GM13977 (cell line): ENCODE results near the gene TRIM10.

Experiments
- DNase-seq: peaks from one replicate; pipeline ENCODE4 v3.0.0; 2012; ENCODE audit warnings: low spot score
- in situ Hi-C: fragments of 300-500 bp; cut with MboI; formaldehyde crosslinking; loops from one replicate; pipeline ENCODE4 v1.12.0; 2022; ENCODE audit warnings: low sequenced_read_pairs, low pct_unique_long_range_greater_than_20kb, mixed read lengths, inconsistent platforms; ENCODE audit not compliant: unreplicated experiment
- TF ChIP-seq, protein P1 (sequence below): IDR thresholded peaks from 2 replicates; pipeline ENCODE4 v1.5.1; 2012; ENCODE audit warnings: mild to moderate bottlenecking, control low read depth; ENCODE audit not compliant: insufficient read depth; ENCODE audit errors: extremely low read depth, missing control alignments

Gene TRIM10

DNA sequence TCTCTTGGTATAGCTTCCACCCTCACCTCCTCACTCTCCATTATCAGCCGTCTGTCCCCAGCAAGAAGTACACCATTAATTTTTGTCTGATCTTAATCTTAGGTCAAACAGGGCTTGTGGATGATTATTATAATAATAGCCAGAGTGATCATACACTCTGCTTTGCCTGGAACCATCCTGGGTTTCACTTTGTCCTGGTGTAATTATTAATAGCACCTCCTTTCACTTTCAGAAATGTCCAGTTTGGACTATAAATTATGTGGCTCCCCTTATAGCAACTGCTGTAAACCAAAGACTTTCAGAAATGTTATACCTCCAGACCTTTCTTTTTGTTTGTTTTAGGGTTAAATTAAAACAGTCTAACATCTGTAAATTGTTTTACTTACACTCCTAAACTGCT is 47.2 kb downstream of the TRIM10 start:
- in situ Hi-C loops: no loop called here
- TF ChIP-seq, protein P1, sequence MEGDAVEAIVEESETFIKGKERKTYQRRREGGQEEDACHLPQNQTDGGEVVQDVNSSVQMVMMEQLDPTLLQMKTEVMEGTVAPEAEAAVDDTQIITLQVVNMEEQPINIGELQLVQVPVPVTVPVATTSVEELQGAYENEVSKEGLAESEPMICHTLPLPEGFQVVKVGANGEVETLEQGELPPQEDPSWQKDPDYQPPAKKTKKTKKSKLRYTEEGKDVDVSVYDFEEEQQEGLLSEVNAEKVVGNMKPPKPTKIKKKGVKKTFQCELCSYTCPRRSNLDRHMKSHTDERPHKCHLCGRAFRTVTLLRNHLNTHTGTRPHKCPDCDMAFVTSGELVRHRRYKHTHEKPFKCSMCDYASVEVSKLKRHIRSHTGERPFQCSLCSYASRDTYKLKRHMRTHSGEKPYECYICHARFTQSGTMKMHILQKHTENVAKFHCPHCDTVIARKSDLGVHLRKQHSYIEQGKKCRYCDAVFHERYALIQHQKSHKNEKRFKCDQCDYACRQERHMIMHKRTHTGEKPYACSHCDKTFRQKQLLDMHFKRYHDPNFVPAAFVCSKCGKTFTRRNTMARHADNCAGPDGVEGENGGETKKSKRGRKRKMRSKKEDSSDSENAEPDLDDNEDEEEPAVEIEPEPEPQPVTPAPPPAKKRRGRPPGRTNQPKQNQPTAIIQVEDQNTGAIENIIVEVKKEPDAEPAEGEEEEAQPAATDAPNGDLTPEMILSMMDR: no peak
- no peak for DNase-seq

DNA sequence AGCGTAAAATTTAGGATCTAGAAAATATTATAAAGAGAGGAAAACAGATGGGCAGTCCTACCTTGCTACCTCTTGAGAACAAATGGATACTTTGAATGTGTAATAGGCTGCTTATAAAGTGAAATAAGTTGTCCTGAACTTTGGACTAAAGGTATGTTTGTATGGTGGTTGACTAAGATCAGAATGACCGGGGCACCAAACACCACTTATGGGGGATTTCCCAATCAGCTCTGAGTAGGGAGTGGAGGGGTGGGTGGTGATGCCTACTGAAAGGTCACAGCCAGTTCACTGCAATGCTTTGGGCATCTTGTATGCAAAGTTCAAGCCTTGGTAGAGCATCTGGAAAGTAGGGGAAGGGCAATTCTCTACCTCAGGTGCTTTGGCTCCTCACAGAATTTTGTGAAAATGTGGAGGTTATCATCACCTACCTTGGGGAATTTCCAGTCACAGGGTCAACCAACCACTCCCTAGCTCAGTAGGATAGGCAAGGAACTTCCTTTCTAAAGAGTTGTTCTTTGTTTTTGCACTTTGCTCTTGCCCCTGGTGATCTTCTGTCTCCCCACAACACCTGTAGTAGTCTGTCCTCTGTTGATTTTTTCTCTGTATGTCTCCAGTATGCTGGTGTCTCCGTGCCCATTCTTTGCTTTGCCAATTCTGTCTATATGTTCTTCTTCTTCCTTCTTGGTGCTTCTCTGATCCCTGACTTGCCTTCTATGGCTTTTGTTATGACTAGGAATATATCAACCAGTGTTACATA is 47.8 kb downstream of the TRIM10 start, which contains the start of gene TRIM31:
TRIM31 (minus strand) TSS at position 88 of the 757 bp plus-strand sequence. CDS start 285 bp downstream, outside the sequence.
- in situ Hi-C loops: no loop called here
- no peak for DNase-seq
- TF ChIP-seq, protein P1: no peak

DNA sequence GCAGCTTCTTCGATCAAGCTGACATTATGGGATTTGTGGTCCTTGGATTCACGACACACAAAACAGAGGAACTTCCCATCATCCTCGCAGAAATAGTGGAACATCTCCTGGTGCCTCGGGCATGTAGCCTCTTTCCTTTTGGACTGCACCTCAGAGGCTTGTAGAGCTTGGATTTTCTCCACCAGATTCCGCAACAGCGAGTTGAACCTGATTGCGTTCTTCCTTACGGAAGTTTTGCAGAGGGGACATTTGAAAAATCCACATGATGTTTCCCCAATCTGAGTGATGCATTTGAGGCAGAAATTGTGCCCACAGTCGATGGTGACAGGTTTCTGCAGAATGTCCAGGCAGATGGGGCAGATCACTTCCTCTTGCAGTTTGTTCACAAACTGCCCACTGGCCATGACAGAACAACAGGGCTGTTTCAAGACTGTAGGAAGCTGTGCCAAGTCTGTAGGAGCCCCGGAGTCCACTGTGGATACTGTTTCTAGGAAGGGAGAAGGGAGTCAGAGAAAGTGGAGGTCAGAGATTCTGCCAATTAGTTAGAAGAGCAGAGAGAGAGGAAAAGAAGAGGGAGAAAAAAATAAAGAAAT is 48.5 kb downstream of the TRIM10 start:
- TF ChIP-seq, protein P1: no peak
- no peak for DNase-seq
- in situ Hi-C loops: no loop called here

DNA sequence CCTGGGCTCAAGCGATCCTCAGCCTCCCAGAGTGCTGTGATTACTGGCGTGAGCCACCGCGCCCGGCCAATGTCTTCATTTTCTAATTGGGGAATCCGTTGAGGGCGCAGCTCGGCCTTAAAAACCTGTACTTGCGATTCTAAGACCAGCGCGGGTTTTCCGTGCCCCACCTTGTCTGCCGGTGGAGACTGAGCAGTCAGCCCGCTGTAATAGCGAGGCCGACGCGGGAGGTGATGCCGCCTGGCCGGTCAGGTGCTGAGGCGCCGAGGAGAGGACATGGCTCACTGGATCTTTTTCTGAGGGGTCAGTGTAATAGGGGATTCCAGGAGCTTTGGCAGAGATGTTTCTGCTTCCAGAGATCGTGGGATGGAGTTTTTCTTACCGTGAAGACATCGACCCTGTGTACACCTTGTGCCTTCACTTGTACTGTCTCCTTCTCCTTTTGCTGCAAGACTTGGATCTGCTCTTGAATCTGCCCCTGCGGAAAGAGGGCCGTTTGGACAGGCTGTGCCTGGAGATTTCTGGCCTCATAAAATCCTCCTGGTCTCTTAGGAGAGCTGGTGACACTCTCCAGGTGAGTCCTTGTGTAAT is 49.6 kb downstream of the TRIM10 start:
- no peak for DNase-seq
- in situ Hi-C loops: no loop called here
- TF ChIP-seq, protein P1: no peak

DNA sequence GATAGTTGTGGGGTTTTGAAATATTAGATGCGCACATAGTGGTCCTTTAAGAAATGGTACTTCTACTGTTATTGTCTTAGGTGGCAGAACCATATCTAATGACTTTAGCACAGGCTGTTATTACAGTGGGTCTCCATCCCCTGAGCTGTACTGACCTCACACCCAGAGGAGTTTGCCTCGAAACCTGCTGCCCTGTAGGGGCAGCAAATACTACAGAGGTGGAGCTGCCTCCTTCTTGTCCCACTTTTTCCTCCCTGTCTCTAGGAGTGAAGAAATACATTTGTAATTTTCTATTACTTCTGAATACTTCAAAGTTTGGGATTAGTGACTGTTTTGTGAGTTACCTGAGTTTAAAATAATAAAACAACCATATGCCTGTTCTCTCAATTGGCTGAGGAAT is 56.4 kb downstream of the TRIM10 start:
- in situ Hi-C loops: no loop called here
- no peak for DNase-seq

DNA sequence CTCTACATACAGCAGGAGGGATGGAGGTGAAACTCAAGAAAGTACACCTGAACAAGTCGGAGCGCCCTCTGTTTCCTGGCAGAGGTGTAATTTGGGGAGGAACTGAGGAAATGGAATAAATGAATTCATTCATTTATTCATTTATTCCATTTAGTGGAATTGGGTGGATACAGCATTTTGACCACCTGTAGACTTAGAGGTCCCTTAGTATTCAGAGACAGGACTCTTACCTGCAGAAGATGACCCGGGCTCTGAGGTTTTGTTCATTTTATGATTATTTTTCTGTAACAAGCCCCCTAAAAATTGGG is 57.2 kb downstream of the TRIM10 start:
- no peak for DNase-seq
- TF ChIP-seq, protein P1: no peak
- in situ Hi-C loops: no loop called here

More for the DNA sequence above, 56.4 kb downstream of the TRIM10 start:
- TF ChIP-seq, protein P1: no peak
